Mesendoderm (in vitro differentiated cells): Measurements from ENCODE around the gene KIF5C. TPM values are rescaled to one million over a fixed set of nuclear protein-coding genes. Genes with fewer than 3 reads are reported as not detected.
A peak's percentile ranks its signal among the peaks of the same experiment; 100 is the strongest.

ENCODE experiments used
- DNase-seq: peaks from one replicate; pipeline ENCODE4 v3.0.0; 2013
- H2AK5ac ChIP-seq: 2 replicates; pipeline ENCODE4 v1.6.1; 2013; ENCODE audit warnings: low read length, inconsistent platforms
- H2BK120ac ChIP-seq: 2 replicates; pipeline ENCODE4 v1.6.1; 2013; ENCODE audit warnings: low read depth, mild to moderate bottlenecking, low read length, moderate library complexity, mixed read lengths
- H2BK15ac ChIP-seq: replicated peaks from 2 replicates; pipeline ENCODE4 v1.6.1; 2013; ENCODE audit warnings: low read depth, mild to moderate bottlenecking, moderate library complexity
- H2BK5ac ChIP-seq: 2 replicates; pipeline ENCODE4 v1.6.1; 2013; ENCODE audit warnings: low read length, inconsistent platforms
- H3K18ac ChIP-seq: 2 replicates; pipeline ENCODE4 v1.6.1; 2013; ENCODE audit warnings: mild to moderate bottlenecking, low read length, mixed read lengths
- H3K23ac ChIP-seq: one replicate; pipeline ENCODE4 v1.6.1; 2013; ENCODE audit warnings: low read length
- H3K27ac ChIP-seq: 2 replicates; pipeline ENCODE4 v1.5.1; 2013; ENCODE audit warnings: low read depth, mild to moderate bottlenecking, inconsistent platforms, low read length, moderate library complexity
- H3K27me3 ChIP-seq: 2 replicates; pipeline ENCODE4 v1.6.1; 2013; ENCODE audit warnings: low read length, control low read depth, mild to moderate bottlenecking, inconsistent platforms; ENCODE audit not compliant: insufficient read depth, poor library complexity
- H3K36me3 ChIP-seq: 2 replicates; pipeline ENCODE4 v1.6.1; 2013; ENCODE audit warnings: low read length, inconsistent platforms; ENCODE audit not compliant: control insufficient read depth, insufficient read depth
- H3K4ac ChIP-seq: one replicate; pipeline ENCODE4 v1.6.1; 2013; ENCODE audit warnings: low read depth, mild to moderate bottlenecking, low read length, moderate library complexity
- H3K4me1 ChIP-seq: 2 replicates; pipeline ENCODE4 v1.6.1; 2013; ENCODE audit warnings: low read depth, low read length, inconsistent platforms; ENCODE audit not compliant: control insufficient read depth
- H3K4me2 ChIP-seq: 2 replicates; pipeline ENCODE4 v1.6.1; 2013; ENCODE audit warnings: low read length
- H3K4me3 ChIP-seq: 2 replicates; pipeline ENCODE4 v1.5.1; 2013; ENCODE audit warnings: mild to moderate bottlenecking, low read length
- H3K56ac ChIP-seq: one replicate; pipeline ENCODE4 v1.6.1; 2013; ENCODE audit warnings: low read length
- H3K79me1 ChIP-seq: 2 replicates; pipeline ENCODE4 v1.6.1; 2013; ENCODE audit warnings: low read length, inconsistent platforms
- H3K79me2 ChIP-seq: 2 replicates; pipeline ENCODE4 v1.6.1; 2013; ENCODE audit warnings: mild to moderate bottlenecking, low read length; ENCODE audit not compliant: control insufficient read depth, insufficient read depth
- H3K9ac ChIP-seq: 2 replicates; pipeline ENCODE4 v1.6.1; 2013; ENCODE audit warnings: low read length, inconsistent platforms
- H4K5ac ChIP-seq: one replicate; pipeline ENCODE4 v1.6.1; 2013; ENCODE audit warnings: low read length
- H4K8ac ChIP-seq: one replicate; pipeline ENCODE4 v1.6.1; 2013; ENCODE audit warnings: low read depth, mild to moderate bottlenecking, control low read depth, low read length, moderate library complexity
- WGBS: extraction: QIAGEN DNeasy Blood & Tissue Kit; methylation state at CpG from one replicate; pipeline ENCODE4 v1.1.7; 2013; ENCODE audit warnings: low lambda C conversion rate, missing lambda C conversion rate; ENCODE audit not compliant: insufficient coverage; ENCODE audit errors: extremely low coverage; 5-methylcytosine and 5-hydroxymethylcytosine counted together
- small RNA-seq: library from polyadenylated mRNA; stranded (forward); fragments of <200 nt; extraction: miRNeasy Mini kit (QIAGEN cat#:217004); gene quantifications from one replicate; pipeline ENCODE3, GENCODE V24; 2013; ENCODE audit not compliant: insufficient read depth

KIF5C gene

DNA sequence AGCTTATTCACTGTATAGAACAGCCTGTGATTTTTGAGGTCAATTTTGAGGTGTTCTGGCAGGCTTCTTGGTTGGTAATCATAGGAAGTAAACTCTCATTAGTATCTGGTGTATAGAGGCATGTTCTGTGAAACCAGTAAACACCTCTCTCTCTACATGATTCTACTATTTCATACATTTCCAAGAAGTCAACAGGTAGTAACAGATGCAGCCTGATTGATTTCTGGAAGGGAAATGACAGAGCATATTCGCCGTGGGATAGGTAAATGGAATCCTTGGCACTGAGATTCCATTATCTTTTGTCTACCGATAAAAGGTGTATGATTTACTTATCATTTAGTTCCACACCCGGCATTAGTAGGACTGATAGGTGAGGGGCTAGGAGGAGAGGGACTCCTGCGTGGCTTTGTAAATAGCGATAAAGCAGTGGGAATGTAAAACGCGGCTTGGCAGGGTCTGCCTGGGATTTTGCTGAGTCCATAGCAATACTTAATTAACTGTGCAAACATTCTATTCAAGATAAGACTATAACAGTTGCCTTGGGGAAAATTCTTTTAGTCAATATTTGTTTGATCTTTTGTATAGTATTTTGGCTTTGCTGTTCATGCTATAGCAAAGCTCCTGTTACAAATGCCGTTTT, 195.8 kb downstream of the KIF5C start:
- Histone ChIP-seq H3K4ac (no peak overlapping the region), H2BK120ac (no peak overlapping the region), H3K79me2 (no peaks in the 10 kb centered on the region), H3K4me1 (peaks cover 8% of the 10 kb centered on the region), H3K36me3 (no peaks in the 10 kb centered on the region), H2BK5ac (no peak overlapping the region), H3K23ac (no peak overlapping the region), H2BK15ac (no peak overlapping the region), H3K79me1 (no peaks in the 10 kb centered on the region), H3K4me3 (no peak overlapping the region), H3K27me3 (no peaks in the 10 kb centered on the region), H3K27ac (no peak overlapping the region), H3K18ac (no peak overlapping the region), H3K4me2 (no peak overlapping the region), H2AK5ac (no peak overlapping the region), H3K56ac (peak overlapping the region; percentile 30), H4K5ac (no peak overlapping the region), H4K8ac (no peak overlapping the region), H3K9ac (no peak overlapping the region)
- no peak for DNase-seq
- WGBS = no CpG with 5 or more reads among the region's 9 CpGs

DNA sequence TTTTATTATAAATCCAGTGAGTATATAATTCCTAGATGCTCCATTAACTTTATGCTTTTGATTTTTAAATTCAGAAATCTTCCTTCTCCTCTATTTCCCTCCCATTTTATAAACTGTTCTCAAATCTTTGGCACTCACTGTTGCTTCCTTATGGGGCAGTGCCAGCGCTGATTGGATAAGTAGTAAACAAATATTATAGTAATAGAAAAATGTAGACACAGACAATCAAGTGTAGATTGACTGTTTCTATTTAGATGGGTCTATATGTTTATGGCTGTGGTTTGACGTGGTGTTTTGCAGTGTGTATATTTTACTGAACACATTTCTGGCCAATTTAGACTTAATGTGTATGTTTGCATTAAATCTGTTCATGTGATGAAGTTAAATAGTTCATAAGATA, 200.1 kb downstream of the KIF5C start:
- Histone ChIP-seq H3K4me2 (no peak overlapping the region), H3K4me3 (no peak overlapping the region), H3K56ac (no peak overlapping the region), H2BK15ac (no peak overlapping the region), H4K5ac (no peak overlapping the region), H3K9ac (no peak overlapping the region), H2AK5ac (no peak overlapping the region), H3K23ac (no peak overlapping the region), H3K27ac (no peak overlapping the region), H3K36me3 (no peaks in the 10 kb centered on the region), H2BK120ac (no peak overlapping the region), H3K27me3 (no peaks in the 10 kb centered on the region), H3K79me1 (no peaks in the 10 kb centered on the region), H3K4ac (no peak overlapping the region), H2BK5ac (no peak overlapping the region), H4K8ac (no peak overlapping the region), H3K4me1 (peaks cover 19% of the 10 kb centered on the region), H3K79me2 (no peaks in the 10 kb centered on the region), H3K18ac (no peak overlapping the region)
- DNase-seq = no peak
- no CpG with 5 or more reads among the region's 2 CpGs for WGBS

DNA sequence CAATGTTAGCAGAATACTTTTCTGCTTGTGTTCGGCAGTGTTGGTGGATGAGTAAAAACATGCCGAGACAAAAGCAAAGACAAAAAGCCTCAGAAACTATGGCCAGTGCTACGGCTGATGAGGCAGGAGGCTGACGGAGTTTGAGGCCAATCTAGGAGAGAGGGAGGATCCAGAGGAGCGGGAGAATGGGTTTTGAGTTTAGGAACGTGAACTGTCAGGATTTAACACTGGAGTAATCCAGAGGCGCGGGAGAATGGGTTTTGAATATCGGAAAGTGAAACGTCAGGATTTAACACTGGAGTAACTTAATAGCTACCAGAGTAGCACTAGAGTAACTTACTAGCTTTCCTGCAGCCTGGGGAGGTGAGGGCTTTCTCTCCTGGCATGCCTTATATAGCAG, 200.8 kb downstream of the KIF5C start:
- no peak overlapping the region for H3K27ac ChIP-seq

More for the DNA sequence above, 200.8 kb downstream of the KIF5C start:
- Histone ChIP-seq H3K4me2 (no peak overlapping the region), H3K56ac (peak overlapping the region; percentile 63), H4K5ac (no peak overlapping the region), H2BK5ac (no peak overlapping the region), H3K4me1 (peaks cover 16% of the 10 kb centered on the region), H3K36me3 (no peaks in the 10 kb centered on the region), H3K79me1 (no peaks in the 10 kb centered on the region), H2AK5ac (no peak overlapping the region), H3K9ac (peak overlapping the region; percentile 25), H3K18ac (no peak overlapping the region), H3K4me3 (no peak overlapping the region), H2BK120ac (no peak overlapping the region), H3K4ac (no peak overlapping the region), H3K27me3 (no peaks in the 10 kb centered on the region), H3K23ac (no peak overlapping the region), H4K8ac (no peak overlapping the region), H2BK15ac (no peak overlapping the region), H3K79me2 (no peaks in the 10 kb centered on the region)
- WGBS = no CpG with 5 or more reads among the region's 10 CpGs
- no peak for DNase-seq

Small RNAs within 50 kb of the gene (small RNA-seq; reads per million reads assigned to genes)
- gene RNU2-9P = not detected
- not detected for gene UBBP3
